ENCODE results near the gene NFIX. TPM values are rescaled to one million over a fixed set of nuclear protein-coding genes. Genes with fewer than 3 reads are reported as not detected.

NFIX gene
- total RNA-seq, 1 donor from 2014 or later = not detected

DNA sequence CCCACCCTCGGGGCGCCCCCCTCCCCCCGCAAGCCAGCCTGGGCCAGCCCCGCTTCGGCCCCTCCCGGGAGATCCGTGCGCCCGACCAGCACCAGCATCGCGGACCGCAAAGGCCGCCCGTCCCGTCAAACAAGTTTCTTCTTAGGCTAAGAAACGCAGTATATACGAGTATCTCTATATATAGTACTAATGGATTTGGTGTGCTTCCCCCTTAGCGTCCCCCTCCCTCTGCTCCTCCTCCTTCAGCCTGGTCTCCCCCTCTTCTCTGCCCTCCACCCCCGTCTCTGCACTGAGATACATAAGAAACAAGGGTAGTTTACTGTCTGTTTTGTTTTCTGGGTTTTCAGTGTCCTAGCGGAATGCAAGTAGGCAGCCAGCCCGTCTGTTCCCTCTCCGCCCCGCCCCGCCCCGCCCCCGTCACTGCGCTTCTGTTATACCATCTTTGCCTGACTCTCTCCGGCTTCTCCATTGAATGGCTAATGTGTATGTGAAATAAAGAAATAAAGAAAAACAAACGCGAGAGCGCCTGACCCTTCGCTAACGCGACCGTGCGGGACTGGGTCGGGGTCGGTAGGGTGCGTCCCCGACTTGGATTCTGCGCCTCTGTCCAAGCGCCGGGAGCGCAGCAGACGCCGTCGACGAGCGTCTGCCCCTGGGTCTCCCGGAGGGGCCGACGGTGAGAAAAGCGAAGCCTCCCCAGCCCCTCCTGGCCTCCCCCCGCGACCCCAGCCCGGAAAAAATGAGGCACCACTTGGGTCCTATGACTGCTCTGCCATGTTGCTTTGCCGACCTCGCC is 103.2 kb downstream of the NFIX start:
- TF ChIP-seq, protein P1, sequence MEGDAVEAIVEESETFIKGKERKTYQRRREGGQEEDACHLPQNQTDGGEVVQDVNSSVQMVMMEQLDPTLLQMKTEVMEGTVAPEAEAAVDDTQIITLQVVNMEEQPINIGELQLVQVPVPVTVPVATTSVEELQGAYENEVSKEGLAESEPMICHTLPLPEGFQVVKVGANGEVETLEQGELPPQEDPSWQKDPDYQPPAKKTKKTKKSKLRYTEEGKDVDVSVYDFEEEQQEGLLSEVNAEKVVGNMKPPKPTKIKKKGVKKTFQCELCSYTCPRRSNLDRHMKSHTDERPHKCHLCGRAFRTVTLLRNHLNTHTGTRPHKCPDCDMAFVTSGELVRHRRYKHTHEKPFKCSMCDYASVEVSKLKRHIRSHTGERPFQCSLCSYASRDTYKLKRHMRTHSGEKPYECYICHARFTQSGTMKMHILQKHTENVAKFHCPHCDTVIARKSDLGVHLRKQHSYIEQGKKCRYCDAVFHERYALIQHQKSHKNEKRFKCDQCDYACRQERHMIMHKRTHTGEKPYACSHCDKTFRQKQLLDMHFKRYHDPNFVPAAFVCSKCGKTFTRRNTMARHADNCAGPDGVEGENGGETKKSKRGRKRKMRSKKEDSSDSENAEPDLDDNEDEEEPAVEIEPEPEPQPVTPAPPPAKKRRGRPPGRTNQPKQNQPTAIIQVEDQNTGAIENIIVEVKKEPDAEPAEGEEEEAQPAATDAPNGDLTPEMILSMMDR (conservative IDR thresholded peaks at IDR 0.05; ENCODE audit: low read depth, low read length) = no peak
- no peak for DNase-seq (ENCODE audit: low read depth)
- no peak overlapping the region for H3K4me3 ChIP-seq (ENCODE audit: low read depth, low read length)

DNA sequence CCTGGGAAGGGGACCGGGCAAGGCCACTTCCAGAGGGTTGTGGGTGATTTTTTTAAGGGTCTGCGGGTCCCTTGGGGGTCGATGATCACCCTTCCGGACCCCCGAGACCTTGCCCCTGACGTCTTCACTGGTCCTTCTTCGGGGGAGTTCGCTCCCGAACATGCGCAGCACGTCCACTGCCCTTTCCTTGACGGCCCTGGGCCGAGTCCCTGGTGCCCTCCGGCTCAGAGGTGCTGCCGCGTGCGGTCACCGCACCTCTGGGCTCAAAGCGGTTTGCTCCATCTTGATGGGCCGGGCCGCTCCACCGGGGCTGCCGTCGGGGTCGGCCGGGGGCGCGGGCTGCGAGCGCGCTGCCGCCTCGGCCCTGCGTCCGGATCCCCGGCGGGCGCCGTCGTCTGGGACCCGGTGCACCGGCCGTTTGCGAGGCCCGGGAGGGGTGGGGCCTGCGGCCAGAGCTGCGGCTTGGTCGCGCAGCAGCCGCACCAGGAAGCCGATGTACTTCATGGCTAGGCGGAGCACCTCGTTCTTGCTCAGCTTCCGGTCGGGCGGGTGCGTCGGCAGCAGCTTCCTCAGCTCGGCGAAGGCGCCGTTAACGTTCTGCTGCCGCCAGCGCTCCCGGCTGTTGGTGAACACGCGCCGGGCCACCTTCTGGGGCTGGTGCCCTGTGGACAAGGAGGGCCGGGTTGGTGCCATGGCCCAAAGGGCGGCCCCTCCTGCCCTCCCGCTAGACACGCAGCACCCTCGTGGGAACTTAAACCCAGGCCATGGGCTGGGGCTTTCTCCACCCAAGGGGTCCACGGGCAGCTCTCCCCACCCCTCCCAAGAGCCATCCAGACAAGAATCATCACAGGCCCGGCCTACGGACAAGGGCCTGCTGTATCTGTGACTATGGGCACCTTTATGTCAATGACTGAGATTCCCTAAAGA is 104.1 kb downstream of the NFIX start:
- TF ChIP-seq, protein P1 (conservative IDR thresholded peaks at IDR 0.05; ENCODE audit: low read depth, low read length) = no peak
- H3K4me3 ChIP-seq (ENCODE audit: low read depth, low read length) = no peak overlapping the region
- DNase-seq (ENCODE audit: low read depth) = no peak

DNA sequence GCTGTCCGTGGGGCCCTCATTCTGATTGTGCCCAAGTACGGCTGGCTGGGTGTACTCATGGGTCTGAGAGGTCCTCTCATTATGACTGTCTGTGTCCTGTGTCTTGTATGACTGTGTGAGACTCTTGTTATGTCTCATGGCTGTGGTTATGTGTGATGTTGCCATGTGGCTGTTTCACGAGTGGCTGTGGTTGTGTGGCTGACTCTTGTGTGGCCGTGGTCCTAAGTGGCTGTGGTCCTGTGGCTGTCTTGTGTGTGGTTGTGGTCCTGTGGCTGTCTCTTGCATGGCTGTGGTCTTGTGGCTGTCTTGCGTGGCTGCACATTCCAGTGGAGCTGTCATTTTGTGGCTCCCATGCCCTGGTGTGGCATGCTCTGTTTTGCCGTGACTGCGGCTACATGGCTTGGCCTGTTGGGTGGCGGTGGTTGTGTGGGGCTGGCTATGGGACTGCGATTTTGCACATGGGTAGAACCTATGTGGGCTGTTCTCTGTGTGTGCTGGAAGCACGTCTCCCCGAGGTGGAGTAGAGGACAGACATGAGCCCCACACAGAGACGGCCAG is 104.8 kb downstream of the NFIX start:
- no peak overlapping the region for H3K4me3 ChIP-seq (ENCODE audit: low read depth, low read length)
- no peak for DNase-seq (ENCODE audit: low read depth)
- TF ChIP-seq, protein P1 (conservative IDR thresholded peaks at IDR 0.05; ENCODE audit: low read depth, low read length) = no peak

DNA sequence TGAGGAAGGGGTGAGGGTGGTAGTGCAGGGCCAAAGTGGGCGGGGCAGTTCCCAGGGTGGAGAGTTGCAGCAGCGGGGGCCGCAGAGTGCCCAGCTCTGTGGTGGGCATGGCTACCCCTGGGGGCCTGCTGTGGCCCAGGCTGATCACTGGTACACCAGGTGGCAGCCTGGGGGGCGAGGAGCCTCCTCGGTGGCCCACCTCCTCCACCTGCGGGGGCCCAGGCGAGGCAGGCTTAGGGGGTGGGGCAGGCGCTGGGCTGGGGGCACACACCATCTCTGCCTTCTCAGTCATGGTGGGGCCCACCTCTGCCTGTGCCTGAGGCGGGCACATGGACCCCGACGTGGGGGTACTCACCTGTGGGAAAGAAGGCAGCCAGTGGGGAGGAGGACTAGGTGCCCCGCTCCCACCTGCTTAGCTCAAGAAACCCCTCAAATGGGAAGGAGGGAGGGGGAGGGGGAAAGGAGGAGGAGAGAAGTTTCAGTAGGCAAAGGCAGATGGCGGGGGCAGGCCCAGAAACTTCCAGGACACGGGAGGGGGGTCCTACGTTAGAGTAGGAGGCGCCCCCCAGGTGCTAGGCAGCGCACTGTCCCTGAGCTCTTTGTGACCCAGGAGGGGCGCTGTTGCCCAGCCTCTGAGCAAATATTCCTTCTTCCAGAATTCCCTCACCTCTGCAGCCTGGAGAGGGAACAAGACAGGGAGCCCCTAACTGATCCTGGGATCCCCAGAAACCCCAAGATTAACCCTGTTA is 105.7 kb downstream of the NFIX start:
- TF ChIP-seq, protein P1 (conservative IDR thresholded peaks at IDR 0.05; ENCODE audit: low read depth, low read length) = peak; percentile 62
- H3K4me3 ChIP-seq (ENCODE audit: low read depth, low read length) = no peak overlapping the region
- DNase-seq (ENCODE audit: low read depth) = no peak

DNA sequence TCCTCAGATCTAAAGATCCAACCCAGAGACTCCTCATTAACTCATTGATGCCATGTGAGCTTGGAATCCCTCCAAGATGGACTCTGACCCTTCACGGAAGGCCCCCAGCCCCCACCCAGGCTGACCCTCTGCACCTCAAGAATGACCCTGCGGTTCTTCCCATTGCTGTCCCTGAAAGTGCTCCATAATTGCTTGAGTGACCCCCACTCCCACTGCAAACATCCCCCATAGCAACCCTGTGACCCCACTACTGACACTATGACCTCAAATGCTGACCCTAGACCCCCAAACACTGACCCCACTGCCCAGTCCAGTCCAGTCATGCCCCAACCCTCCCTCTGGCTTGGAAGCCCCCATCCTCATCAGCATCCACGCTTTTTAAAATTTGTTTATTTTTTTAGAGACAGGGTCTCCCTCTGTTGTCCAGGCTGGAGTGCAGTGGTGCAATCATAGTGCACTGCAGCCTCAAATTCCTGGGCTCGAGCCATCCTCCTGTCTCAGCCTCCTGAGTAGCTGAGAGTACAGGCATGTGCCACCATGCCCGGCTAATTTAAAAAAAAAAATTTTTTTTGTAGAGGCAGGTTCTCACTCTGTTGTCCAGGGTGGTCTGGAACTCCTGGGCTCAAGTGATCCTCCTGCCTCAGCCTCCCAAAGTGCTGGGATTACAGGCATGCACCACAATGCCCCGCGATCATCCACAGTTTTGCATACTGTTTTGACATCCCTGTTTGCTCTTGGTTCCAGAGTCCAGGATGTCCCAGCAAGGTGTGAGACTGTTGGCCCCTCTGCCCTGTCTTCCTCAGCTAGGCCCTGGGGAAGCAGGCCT is 106.5 kb downstream of the NFIX start:
- DNase-seq (ENCODE audit: low read depth) = no peak
- TF ChIP-seq, protein P1 (conservative IDR thresholded peaks at IDR 0.05; ENCODE audit: low read depth, low read length) = no peak
- no peak overlapping the region for H3K4me3 ChIP-seq (ENCODE audit: low read depth, low read length)

DNA sequence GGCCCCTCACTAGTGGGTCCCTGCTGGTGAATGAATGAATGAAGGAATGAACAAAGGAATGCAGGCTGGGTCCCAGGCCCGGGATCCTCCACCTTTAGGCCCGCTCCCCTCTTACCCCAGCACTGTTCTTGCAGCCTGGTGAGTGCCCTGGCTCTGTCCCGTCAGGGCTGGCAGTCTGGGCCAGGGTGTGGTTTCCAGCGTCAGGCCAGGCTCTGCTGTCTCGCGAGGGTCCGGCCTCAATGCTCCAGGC is 107.1 kb downstream of the NFIX start:
- DNase-seq (ENCODE audit: low read depth) = no peak
- H3K4me3 ChIP-seq (ENCODE audit: low read depth, low read length) = no peak overlapping the region
- TF ChIP-seq, protein P1 (conservative IDR thresholded peaks at IDR 0.05; ENCODE audit: low read depth, low read length) = no peak
